ENCODE results near the gene MYT1.
"Not testable (repeated sequence)": the region's sequence is repeated elsewhere in the genome, so short reads cannot be mapped to it uniquely, and the experiment has no call there.

GRCh38 chr20:64117432-64117777 is 46.8 kb upstream of the MYT1 start:
- TF ChIP-seq CTCF, POLR2A (IDR thresholded peaks at IDR 0.05): not testable (repeated sequence)

All from uterus (tissue), 2 donors.